Activated gamma-delta T cell treated with Interleukin-2 at 50 U/mL for 16 hours (primary cell): Measurements from ENCODE around the gene GNB1.

Experiments used
- DNase-seq: peaks from one replicate; pipeline ENCODE4 v3.0.0-alpha.2; 2020

The GNB1 gene

DNA sequence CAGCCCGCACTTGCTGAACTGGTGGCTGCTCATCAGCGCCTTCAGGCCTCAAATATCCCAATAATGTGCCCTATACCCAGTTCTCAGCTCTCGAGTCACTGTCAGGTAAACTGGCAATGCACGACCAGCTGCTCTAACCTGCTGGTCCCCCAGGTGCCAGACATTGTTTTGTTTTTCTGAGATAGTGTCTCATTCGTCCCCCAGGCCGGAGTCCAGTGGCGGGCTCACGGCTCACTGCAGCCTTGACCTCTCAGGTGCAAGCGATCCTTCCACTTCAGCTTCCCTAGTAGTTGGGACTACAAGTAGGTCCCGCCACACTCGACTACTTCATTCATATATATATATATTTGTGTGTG is 111.6 kb downstream of the GNB1 start:
- DNase-seq = no peak

DNA sequence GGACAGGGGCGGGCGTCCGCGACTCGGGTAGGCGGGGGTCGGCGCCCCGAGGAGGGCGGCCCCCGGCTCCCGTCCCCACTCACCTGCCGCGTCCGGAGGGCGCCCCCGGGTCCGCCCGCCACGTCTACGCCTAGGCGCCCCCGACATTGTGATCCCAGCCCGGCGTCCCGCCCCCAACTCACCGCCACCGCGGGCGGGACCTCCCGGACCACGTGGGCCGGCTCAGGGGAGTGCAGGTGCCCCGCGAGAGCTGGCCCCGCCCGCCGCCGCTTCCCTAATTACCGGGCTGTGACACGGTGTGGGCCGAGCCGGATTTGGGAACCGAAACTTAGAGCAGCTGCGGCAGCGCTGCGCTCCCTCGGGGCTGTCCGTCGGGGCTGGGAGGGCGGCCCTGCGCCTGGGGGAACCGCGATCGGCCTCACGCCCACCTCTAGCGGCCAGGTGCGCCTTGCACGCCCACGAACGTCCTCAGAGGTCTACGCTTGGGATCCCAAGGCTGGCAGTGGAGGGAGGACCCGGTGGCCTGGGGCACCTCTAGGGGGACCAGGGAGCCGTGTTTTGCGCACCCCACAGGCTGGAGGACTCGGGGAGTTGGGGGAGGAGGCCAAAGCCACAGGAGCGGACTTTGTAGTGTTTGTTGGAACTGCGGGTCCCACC is 112.1 kb downstream of the GNB1 start:
- peak; percentile 61 for DNase-seq

DNA sequence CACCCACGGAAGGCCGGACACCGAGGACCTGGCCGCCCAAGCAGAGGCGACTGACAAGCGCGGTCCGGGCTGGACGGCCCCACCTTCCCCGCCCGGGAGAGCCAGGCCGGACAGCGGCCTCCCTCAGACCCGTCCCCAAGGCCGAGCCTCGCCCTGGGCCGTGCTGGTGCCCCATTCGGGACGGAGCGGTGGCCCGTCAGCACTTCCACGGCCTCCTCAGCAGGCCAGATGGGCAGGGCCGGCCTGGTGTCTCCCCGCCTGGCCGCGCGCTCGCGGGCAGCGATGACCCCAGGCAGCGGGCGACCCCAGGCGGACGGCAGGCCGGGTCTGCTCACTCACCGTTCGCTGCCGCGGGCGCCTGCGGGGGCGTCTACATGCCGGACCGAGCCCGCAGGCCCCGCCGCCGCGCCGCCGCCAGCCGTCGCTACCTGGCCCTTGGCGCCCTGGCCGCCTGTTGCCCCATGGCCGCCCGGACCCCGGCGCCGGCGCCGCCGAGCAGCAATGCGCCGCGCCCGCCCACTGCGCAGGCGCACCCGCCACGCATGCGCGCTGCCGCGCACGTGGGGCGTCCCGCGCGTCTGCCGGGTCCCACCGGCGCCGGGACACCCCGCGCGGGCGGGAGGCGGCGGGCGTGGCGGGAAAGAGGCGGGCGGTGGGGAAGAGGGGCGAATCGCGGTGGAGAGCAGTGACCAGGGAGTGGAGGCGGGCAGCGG is 112.8 kb downstream of the GNB1 start, which contains the start of gene NADK:
TSS of gene NADK (minus strand) at position 521 of the 713 bp plus-strand sequence. CDS start 13,064 bp downstream, outside the sequence.
- peak; percentile 59 for DNase-seq

GRCh38 chr1:1777583-1777899 is 113.3 kb downstream of the GNB1 start:
- no peak for DNase-seq

GRCh38 chr1:1776672-1777582 is 114.0 kb downstream of the GNB1 start:
- DNase-seq = no peak

DNA sequence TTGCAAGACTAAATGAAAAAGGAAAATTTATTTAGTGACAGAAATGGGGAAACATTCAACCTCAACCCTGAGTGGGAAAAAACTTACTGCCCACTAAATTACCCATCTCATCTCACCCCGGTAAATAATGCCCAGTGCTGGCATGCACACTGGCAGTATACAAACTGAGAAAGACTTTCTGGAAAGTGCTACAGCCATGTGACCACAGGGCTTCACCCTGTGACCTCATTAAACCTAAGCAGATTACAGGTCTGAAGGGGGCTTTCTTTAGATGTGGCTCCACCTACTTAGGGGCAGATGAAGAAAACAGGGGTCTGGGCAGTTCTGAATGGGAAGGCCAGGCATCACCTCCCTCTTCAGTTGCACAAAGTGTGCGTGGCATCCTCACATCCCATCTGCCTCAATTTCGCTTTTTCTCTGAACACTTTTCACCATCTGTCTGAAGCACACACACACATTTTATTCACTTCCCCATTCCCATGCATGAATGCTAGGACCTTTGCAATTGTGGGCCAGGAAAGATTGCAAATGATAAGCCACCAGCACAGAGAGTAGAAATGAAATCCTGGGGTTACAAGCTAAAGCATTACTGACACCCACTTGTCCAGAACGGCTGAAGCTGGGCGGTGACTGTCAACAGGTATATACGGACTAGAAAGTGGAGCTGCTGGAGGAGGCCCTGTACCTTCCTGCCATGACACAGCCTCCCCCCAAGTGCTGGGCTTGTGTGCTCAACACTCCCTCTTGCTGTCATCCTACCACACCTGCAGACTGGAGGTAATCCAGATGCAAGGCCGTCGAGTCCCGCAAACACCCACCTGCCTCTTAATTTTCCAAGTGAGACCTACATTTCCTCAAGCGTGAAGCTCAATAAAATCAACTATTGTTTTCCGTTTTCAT is 115.3 kb downstream of the GNB1 start:
- DNase-seq = no peak

DNA sequence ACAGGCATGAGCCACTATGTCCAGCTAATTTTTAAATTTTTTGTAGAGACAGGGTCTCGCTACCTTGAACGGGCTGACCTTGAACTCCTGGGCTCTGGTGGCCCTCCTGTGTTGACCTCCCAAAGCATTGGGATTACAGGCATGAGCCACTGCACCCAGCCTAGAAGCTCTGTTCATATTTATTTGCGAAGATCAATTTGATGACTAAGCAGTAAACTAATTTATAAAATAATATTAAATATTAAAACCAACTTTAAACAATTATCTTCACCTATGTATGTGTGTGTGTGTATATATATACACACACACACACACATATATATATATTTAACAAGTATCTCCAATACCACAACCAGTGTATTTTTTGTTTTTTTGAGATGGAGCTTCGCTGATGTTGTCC is 117.0 kb downstream of the GNB1 start:
- no peak for DNase-seq

DNA sequence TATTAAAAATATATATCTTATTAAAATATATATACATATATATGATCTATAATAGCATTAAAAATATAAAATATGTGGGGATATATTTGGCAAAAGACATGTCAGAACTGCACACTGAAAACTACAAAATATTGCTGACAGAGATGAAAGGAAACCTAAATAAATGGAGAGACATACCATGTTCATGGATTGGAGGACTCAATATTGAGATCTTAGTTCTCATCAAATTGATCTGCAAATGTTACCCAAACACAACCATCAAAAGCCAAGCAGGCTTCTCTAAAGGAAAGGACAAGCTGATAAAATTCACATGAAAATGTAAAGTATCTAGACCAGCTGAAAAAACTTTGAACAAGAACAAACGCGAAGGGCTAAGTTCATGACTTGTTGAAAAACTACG is 119.8 kb downstream of the GNB1 start:
- no peak for DNase-seq

DNA sequence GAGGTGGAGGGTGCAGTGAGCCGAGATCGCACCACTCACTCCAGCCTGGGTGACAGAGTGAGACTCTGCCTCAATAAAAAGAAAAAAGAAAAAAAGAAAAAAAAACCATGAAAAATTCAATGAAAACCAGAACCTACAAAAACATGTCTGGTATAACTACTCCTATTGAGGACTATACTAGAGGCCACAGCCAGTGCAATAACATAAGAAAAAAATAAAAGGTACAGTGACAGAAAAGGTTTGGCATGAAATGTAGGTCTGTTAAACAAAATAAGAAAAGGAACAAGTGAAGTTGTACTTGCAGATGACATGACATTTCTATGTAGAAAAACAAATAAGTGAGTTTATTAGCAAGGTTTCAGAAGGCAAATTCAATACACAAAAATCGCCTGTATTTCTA is 120.8 kb downstream of the GNB1 start:
- no peak for DNase-seq

DNA sequence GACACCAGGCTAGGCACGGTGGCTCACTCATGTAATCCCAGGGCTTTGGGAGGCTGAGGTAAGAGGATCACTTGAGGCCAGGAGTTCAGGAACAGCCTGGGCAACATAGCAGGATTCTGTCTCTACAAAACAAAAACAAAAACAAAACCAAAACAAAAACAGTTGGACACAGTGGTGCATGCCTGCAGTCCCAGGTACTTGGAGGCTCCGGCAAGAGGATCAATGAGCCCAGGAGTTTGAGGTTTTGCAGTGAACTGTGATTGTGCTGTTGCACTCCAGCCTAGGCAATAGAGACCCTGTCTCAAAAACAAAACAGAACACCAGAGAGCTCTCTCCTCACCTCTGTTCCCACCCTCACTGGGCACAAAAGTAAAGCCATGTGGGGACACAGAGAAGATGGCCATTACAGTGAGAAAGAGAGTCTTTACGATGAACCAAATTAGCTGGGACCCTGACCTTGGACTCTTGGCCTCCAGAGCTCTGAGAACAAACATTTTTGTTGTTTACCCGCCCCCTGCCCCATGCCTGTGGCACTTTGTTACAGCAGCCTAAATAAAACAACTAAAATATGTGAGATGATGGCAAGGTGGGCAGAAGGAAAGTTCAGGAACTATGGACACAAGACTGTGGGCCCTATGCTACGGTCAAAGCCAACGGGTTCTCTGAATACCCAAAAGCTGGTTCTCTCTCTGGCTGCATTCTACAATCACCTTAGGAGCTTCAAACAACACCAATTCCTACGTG is 122.5 kb downstream of the GNB1 start:
- no peak for DNase-seq

DNA sequence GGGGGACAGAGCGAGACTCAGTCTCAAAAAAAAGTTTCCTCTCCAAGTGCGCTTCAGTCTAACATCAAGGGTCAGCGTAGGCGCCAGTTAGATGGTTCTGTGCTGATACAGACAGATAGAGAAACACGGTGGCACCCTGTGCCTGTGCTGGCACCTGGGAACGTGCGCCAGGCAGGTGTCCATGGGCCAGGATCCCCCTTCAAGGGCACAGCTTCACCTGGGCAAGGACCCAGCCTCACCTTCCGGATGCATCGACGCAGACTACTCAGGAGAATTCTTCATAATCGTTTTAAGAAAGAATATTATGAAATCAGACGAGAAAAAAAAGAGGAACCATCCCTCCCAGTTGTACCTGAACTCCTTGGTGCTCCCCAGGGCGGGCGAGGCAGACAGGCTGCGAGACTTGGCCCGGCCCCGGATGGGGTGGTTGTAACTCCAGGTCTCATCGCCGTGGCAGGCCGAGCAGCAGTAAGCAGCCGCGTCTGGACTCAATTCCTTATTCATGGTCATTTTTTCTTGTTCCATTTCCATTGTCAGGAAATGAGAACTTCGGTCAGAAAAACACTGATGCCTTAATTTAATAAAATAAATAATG is 125.9 kb downstream of the GNB1 start:
- DNase-seq = no peak

- DNase-seq = no peak
Measured at GRCh38 chr1:1763657-1764621, 126.9 kb downstream of the GNB1 start.

DNA sequence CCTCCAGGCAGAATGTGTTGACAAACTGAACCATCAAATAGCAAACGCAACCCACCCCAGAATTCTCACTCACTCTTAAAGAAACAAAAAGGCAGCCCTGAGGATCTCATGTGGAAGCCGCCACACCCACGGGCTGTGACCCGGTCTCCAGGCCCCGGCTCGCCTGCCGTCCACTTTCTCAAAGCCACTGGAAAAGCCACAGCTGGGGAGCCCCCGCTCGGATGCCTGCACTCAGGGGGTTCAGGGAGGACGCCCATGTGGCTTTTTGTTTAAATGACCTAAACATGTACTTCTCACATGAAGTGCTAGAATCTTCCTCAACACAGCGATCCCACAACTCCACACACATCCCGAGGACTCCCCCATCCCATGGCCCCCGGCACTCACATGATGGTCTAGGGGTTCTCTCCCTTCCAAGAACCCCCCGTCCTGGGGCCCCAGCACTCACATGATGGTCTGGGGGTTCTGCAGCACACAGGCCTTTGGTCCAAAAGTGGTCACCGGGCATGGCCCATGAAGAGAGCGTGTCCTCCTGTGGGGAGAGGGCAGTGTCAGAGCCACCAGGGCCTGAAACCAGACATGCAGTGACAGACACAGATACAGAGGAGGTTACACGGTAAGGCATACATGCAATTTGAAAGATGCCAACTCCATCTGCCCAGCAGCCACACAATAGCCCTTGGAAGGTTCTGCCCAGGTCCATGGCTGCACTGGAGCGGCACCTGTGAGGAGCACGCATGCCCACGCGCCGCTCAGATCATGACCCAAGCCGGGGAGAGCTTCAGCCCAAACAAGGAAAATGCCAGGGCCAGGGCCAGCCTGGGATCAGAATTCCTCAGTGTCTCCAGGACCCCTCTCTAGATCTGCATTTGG is 129.1 kb downstream of the GNB1 start:
- no peak for DNase-seq

DNA sequence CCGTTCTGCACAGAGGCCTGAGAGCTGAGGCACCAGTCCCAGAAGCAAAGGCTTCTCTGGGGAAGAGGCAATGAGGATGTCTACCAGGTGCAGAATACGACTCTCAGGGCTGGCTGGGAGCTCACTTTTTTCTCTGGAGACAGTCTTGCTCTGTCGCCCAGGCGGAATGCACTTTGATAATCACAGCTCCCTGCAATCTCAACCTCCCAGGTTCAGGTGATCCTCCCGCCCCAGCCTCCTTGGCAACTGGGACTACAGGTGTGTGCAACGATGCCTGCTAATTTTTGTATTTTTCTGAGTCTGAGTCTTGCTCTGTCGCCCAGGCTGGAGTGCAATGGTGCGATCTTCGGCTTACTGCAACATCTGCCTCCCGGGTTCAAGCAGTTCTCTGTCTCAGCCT is 130.2 kb downstream of the GNB1 start:
- no peak for DNase-seq

DNA sequence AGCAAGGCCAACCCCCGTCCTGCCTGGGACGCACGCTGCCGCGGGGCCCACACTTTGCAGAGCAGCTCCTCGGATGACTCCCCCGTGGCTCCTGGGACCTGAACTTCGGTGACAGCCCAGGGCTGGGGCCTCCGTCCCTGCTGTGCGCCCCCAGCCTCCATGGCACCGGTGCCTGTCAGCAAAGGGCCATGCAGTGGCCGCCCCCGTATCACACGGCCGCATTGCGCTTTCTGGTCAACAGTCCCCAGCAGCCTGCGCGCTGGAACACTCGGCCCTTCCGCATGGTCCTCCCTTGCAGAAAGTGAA is 130.6 kb downstream of the GNB1 start:
- no peak for DNase-seq

DNA sequence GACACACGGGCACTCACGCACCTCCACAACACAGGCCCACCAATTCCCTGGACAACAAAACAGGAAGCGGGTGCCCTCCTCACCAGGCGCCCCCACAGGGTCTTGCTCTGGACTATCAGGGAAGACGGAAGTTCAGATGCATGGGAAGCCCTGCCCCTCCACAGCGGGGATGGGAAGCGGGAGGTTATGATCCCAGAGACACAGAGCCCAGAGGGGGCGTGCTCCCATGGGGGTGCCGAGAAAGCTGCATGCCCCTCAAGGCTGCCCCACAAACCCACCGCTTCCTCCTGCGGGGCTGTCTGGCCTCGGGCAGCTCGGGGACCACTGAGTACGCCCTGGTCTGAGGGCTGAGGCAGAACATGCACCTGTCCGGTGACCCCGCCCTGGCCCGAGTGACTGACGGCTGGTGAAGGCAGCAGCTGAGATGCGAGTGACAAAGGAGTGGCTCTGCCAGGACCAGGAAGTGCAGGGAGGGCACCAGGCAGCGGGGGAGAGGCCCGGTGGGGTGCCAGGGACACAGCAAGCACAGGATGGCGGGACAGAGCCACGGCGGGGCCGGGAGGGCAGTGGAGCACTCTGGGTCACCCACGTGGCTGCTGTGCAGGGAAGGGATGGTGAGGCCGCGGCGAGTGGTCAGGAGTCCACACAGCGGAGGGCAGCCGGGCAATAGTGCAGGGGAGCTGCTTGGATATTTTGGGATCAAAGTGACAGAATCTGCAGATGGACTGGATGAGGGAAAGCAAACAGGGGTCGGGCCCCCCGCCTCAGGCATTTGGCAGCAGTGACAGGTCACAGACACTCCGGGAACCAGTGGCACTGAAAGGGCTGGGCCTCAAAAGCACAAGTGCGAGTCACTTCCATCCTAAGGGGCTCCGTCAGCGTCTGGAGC is 131.2 kb downstream of the GNB1 start:
- DNase-seq = no peak

DNA sequence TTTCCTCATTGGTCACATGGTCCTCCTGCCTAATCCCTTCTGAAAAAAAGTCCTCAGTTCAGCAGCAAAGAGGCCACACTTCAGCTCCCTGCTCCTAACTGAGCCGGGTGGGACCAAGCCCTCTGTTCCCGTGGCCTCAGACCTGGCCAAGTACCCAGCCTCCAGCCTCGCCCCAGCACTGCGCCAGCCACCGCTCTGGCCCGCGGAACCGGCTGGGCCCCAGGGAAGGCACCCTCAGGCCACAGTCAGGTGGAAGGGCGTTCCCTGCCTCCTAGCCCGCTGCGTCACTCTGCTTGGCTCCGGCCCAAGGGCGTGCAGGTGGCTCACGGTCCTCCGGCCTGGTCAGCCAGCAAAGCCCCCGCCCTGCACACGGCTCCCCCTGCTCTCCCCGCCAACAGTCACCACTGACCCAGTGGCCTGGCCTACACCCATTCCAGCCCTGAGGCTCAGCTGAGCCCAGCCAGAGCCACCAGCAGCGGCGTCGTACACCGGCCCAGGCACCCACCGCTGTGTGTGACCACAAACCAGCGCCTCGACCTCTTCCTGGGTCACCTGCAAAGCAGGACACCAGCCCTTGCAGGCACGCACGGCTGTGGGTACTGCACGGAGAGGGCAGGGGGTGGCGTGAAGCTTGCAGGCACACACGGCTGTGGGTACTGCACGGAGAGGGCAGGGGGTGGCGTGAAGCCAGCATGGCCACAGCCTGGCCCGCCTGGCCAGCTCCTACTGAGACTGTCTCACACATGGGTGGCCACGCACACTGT is 132.0 kb downstream of the GNB1 start:
- DNase-seq = no peak
